ENCODE measurements around the gene PCID2. TPM values are rescaled to one million over a fixed set of nuclear protein-coding genes. Genes with fewer than 3 reads are reported as not detected.

PCID2 gene
- total and polyA plus RNA-seq, 2 donors (not counting 1 experiment from before 2014, with no cell fraction given) = 52.2 to 61.1 TPM

DNA sequence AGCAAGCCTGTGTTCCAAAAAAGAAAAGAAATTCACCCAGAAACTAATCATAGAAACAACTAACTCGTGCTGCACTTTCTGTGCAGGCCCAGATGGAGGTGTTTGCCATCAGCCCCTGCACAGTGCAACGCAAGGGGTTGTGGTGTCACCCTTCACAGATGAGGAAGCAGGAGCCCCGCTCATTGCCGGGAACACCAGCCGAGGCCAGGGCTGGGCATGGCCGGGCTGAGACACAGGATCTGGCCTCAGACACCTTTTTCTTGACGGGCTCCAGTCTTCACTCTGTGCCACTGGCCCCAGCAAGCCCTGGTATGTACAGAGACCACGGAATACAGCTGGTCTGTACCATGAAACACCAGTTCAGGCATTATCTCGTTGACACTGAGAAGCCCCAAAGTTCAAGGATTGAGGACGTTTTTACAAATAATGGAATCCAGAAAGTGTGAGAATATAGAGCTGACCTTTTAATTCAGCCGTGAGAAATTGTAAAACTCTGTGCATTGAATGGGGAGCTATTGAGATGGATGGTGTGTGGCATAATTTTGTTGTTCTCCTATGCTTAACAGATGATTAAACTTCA is 44.1 kb upstream of the PCID2 start:
- intact Hi-C loops (cut with micrococcal nuclease) = no loop called here
- Histone ChIP-seq H3K79me2 (ENCODE audit: control insufficient read depth, insufficient read depth, low read length) (no peaks in the 10 kb centered on the region), H3K27me3 (replicated peaks in 1 of 4; ENCODE audit: control extremely low read depth in 1 of 4, control insufficient read depth in 3 of 4, insufficient read depth in 4 of 4, low read length in 3 of 4) (no peaks in the 10 kb centered on the region), H3K4me2 (replicated peaks; ENCODE audit: low read depth, low read length, poor library complexity, severe bottlenecking) (no peak overlapping the region), H3K4me3 (ENCODE audit: control extremely low read depth in 1 of 5, extremely low read depth in 1 of 5, insufficient read depth in 1 of 5, low read depth in 2 of 5, low read length in 4 of 5) (no peak overlapping the region), H3K36me3 (replicated peaks in 1 of 2; ENCODE audit: control extremely low read depth in 1 of 2, control insufficient read depth in 1 of 2, extremely low read depth in 1 of 2, insufficient read depth in 2 of 2, low read length in 1 of 2) (peaks cover 4 to 72% of the 10 kb centered on the region in 2 experiments), H3K27ac (ENCODE audit: low read length in 2 of 2) (no peak overlapping the region), H3K9ac (ENCODE audit: low read length) (no peak overlapping the region), H4K20me1 (ENCODE audit: control insufficient read depth, insufficient read depth, low read length, poor library complexity, severe bottlenecking) (no peaks in the 10 kb centered on the region), H3K9me3 (ENCODE audit: control extremely low read depth in 1 of 3, control insufficient read depth in 2 of 3, insufficient read depth in 1 of 3, low read length in 2 of 3) (no peaks in the 10 kb centered on the region), H3K4me1 (ENCODE audit: control insufficient read depth in 2 of 2, insufficient read depth in 2 of 2, low read length in 2 of 2) (no peaks in the 10 kb centered on the region), H2AFZ (ENCODE audit: insufficient read depth, low read depth, low read length, poor library complexity, severe bottlenecking) (no peak overlapping the region)
- no peak overlapping the region for H3K27ac Mint-ChIP-seq
- CTCF ChIA-PET = no interaction called here
- POLR2A ChIA-PET = no interaction called here
- ATAC-seq (ENCODE audit: low read depth) = no peak
- H3K9me3 Mint-ChIP-seq (ENCODE audit: insufficient read depth) = no peaks in the 10 kb centered on the region
- DNase-seq = no peak
- H3K27me3 Mint-ChIP-seq = no peaks in the 10 kb centered on the region
- H3K4me1 Mint-ChIP-seq = no peaks in the 10 kb centered on the region
- 96% methylated on average over 11 of the region's 11 CpGs for WGBS (ENCODE audit: insufficient coverage)
- H3K4me3 Mint-ChIP-seq = no peak overlapping the region
- no peak for TF ChIP-seq EZH2 (IDR thresholded peaks at IDR 0.05; ENCODE audit: borderline replicate concordance, insufficient read depth, low read depth, low read length, poor library complexity, severe bottlenecking)
- TF ChIP-seq, protein P1, sequence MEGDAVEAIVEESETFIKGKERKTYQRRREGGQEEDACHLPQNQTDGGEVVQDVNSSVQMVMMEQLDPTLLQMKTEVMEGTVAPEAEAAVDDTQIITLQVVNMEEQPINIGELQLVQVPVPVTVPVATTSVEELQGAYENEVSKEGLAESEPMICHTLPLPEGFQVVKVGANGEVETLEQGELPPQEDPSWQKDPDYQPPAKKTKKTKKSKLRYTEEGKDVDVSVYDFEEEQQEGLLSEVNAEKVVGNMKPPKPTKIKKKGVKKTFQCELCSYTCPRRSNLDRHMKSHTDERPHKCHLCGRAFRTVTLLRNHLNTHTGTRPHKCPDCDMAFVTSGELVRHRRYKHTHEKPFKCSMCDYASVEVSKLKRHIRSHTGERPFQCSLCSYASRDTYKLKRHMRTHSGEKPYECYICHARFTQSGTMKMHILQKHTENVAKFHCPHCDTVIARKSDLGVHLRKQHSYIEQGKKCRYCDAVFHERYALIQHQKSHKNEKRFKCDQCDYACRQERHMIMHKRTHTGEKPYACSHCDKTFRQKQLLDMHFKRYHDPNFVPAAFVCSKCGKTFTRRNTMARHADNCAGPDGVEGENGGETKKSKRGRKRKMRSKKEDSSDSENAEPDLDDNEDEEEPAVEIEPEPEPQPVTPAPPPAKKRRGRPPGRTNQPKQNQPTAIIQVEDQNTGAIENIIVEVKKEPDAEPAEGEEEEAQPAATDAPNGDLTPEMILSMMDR (IDR thresholded peaks at IDR 0.05) = no peak

DNA sequence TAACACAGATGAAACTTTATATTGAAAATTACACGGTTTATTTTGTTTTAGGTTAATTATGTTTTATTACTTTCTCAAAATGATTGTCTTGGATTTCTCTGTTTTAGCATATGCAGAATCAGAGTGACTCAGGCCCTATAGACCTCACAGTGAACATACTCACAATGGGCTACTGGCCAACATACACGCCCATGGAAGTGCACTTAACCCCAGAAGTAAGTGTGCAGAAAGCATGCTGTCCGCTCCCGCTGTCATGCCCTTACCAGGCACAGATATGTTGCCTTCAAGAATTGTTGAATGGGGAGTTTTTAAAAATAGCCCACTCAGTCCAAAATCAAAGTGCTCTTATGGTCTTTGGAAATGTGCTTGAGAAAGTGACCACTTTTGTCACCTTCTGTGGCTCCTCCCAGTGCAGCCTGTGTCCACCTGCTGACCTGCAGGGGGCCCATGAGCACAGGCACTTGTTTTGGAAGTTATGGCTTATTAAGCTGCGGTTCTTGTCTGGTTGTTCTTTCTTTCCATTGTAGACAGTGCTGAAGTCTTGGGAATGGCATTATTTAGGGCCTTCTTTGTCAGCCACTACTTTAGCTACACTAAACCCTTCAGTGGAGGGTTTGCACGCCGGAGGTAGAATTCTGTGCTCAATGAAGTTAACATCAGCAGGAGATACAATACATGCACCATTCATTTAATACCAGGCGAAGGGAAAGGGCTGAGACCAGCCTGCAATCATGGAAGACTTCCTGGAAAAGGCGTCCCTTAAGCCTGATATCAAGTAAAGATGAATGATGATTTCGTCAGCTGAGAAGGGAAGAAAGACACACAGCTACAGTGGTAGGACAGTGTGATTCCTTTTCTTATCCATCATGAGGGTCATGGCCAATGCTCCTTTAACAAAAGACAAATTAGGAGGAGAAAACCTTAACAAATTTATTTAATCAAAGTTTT is 37.7 kb upstream of the PCID2 start:
- 50% methylated on average over 2 of the region's 10 CpGs for WGBS (ENCODE audit: insufficient coverage)
- H3K36me3 ChIP-seq (replicated peaks in 1 of 2; ENCODE audit: control extremely low read depth in 1 of 2, control insufficient read depth in 1 of 2, extremely low read depth in 1 of 2, insufficient read depth in 2 of 2, low read length in 1 of 2) = peaks cover 5 to 83% of the 10 kb centered on the region in 2 experiments
- DNase-seq (no peak), ATAC-seq (ENCODE audit: low read depth) (no peak)
- ChIA-PET POLR2A (no interaction called here), CTCF (no interaction called here)
- H3K4me2 ChIP-seq (replicated peaks; ENCODE audit: low read depth, low read length, poor library complexity, severe bottlenecking) = no peak overlapping the region
- H3K4me1 ChIP-seq (ENCODE audit: control insufficient read depth in 2 of 2, insufficient read depth in 2 of 2, low read length in 2 of 2) = no peaks in the 10 kb centered on the region
- no peaks in the 10 kb centered on the region for H3K9me3 ChIP-seq (ENCODE audit: control extremely low read depth in 1 of 3, control insufficient read depth in 2 of 3, insufficient read depth in 1 of 3, low read length in 2 of 3)
- Mint-ChIP-seq H3K4me1 (no peaks in the 10 kb centered on the region), H3K4me3 (no peak overlapping the region), H3K27me3 (no peaks in the 10 kb centered on the region), H3K27ac (no peak overlapping the region), H3K9me3 (ENCODE audit: insufficient read depth) (no peaks in the 10 kb centered on the region)
- no peaks in the 10 kb centered on the region for H4K20me1 ChIP-seq (ENCODE audit: control insufficient read depth, insufficient read depth, low read length, poor library complexity, severe bottlenecking)
- no peak overlapping the region for H3K4me3 ChIP-seq (ENCODE audit: control extremely low read depth in 1 of 5, extremely low read depth in 1 of 5, insufficient read depth in 1 of 5, low read depth in 2 of 5, low read length in 4 of 5)
- no peak overlapping the region for H3K9ac ChIP-seq (ENCODE audit: low read length)
- no peaks in the 10 kb centered on the region for H3K79me2 ChIP-seq (ENCODE audit: control insufficient read depth, insufficient read depth, low read length)
- H3K27ac ChIP-seq (ENCODE audit: low read length in 2 of 2) = no peak overlapping the region
- intact Hi-C loops (cut with micrococcal nuclease) = no loop called here
- no peak overlapping the region for H2AFZ ChIP-seq (ENCODE audit: insufficient read depth, low read depth, low read length, poor library complexity, severe bottlenecking)
- TF ChIP-seq, protein P1 (IDR thresholded peaks at IDR 0.05) = no peak
- no peak for TF ChIP-seq EZH2 (IDR thresholded peaks at IDR 0.05; ENCODE audit: borderline replicate concordance, insufficient read depth, low read depth, low read length, poor library complexity, severe bottlenecking)
- H3K27me3 ChIP-seq (replicated peaks in 1 of 4; ENCODE audit: control extremely low read depth in 1 of 4, control insufficient read depth in 3 of 4, insufficient read depth in 4 of 4, low read length in 3 of 4) = no peaks in the 10 kb centered on the region
